Keratinocyte (primary cell): ENCODE data around the gene PPP1R18.

ENCODE experiments used
- EZH2 ChIP-seq: IDR thresholded peaks from one replicate; pipeline ENCODE4 v1.6.1; 2012; ENCODE audit warnings: inconsistent platforms, mild to moderate bottlenecking, low read length, moderate library complexity
- TF ChIP-seq, protein P1 (sequence below), 3 experiments: IDR thresholded peaks in 1 of 3; conservative IDR thresholded peaks in 1 of 3; optimal IDR thresholded peaks in 1 of 3; 2 replicates in 2 of 3; 3 replicates in 1 of 3; pipeline versions ENCODE3 to v1.5.1; 2011; ENCODE audit warnings: low read length in 3 of 3, mild to moderate bottlenecking in 3 of 3, moderate library complexity in 2 of 3, control low read depth in 1 of 3, inconsistent platforms in 1 of 3; ENCODE audit not compliant: insufficient read depth in 2 of 3; ENCODE audit errors: extremely low read depth in 1 of 3

DNA sequence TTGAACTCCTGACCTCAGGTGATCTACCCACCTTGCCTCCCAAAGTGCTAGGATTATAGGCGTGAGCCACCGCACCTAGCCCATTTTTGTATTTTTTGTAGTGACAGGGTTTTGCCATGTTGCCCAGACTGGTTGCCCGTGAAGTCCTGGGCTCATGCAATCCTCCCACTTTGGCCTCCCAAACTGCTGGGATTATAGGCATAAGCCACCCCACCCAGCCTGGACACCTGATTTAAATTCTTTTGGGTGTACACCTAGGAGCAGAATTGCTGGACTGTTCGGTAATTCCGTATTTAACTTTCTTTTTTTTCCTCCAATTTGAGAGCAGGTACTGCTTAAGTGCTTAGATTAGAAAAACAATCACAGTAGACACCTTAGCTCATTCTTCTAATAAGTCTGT lies 10.0 kb upstream of the PPP1R18 start:
- TF ChIP-seq, protein P1, sequence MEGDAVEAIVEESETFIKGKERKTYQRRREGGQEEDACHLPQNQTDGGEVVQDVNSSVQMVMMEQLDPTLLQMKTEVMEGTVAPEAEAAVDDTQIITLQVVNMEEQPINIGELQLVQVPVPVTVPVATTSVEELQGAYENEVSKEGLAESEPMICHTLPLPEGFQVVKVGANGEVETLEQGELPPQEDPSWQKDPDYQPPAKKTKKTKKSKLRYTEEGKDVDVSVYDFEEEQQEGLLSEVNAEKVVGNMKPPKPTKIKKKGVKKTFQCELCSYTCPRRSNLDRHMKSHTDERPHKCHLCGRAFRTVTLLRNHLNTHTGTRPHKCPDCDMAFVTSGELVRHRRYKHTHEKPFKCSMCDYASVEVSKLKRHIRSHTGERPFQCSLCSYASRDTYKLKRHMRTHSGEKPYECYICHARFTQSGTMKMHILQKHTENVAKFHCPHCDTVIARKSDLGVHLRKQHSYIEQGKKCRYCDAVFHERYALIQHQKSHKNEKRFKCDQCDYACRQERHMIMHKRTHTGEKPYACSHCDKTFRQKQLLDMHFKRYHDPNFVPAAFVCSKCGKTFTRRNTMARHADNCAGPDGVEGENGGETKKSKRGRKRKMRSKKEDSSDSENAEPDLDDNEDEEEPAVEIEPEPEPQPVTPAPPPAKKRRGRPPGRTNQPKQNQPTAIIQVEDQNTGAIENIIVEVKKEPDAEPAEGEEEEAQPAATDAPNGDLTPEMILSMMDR (optimal IDR thresholded peaks at IDR 0.05 in 1 of 3, IDR thresholded peaks at IDR 0.05 in 1 of 3, conservative IDR thresholded peaks at IDR 0.05 in 1 of 3; ENCODE audit: extremely low read depth in 1 of 3, insufficient read depth in 2 of 3, low read length in 3 of 3) = no peak
- no peak for TF ChIP-seq EZH2
